Activated CD8-positive, alpha-beta T cell treated with anti-CD3 and anti-CD28 coated beads, Interleukin-2, amount 10 ng/mL, durations not matched to agents 7 days and 5 days (primary cell): ENCODE data around the gene ARID1B. TPM values are rescaled to one million over a fixed set of nuclear protein-coding genes. Genes with fewer than 3 reads are reported as not detected.

Experiments
- ATAC-seq: fragments of 150-1000 bp; cut with Tn5 transposase; one replicate; pipeline ENCODE4 v1.10.0; 2021; ENCODE audit warnings: moderate library complexity
- CTCF ChIA-PET: fragments of 350-600 bp; sonication (Branson Sonifier 250); formaldehyde crosslinking; loops from one replicate; lab custom pipeline; 2021; ENCODE audit warnings: antibody characterized with exemption; lab: Charles Lee
- POLR2A ChIA-PET: fragments of 350-600 bp; sonication (Branson Sonifier 250); formaldehyde crosslinking; loops from one replicate; lab custom pipeline; 2021; ENCODE audit warnings: antibody characterized with exemption; lab: Charles Lee
- DNase-seq: peaks from one replicate; pipeline ENCODE4 v3.0.0-alpha.2; 2020
- H3K27ac Mint-ChIP-seq: one replicate; pipeline ENCODE4 v1.8.0; 2021; ENCODE audit warnings: mild to moderate bottlenecking, mixed read lengths
- H3K27me3 Mint-ChIP-seq: one replicate; pipeline ENCODE4 v1.8.0; 2021; ENCODE audit warnings: low read depth, mixed read lengths
- H3K36me3 Mint-ChIP-seq: one replicate; pipeline ENCODE4 v1.8.0; 2021; ENCODE audit warnings: low read depth, mixed read lengths
- H3K4me1 Mint-ChIP-seq: one replicate; pipeline ENCODE4 v1.8.0; 2021; ENCODE audit warnings: low read depth, mixed read lengths
- H3K4me3 Mint-ChIP-seq: one replicate; pipeline ENCODE4 v1.8.0; 2021; ENCODE audit warnings: mild to moderate bottlenecking, mixed read lengths
- H3K9me3 Mint-ChIP-seq: one replicate; pipeline ENCODE4 v1.8.0; 2022; ENCODE audit warnings: mixed read lengths; ENCODE audit not compliant: insufficient read depth
- total RNA-seq, 2 experiments: library from RNA; stranded (reverse); gene quantifications; one replicate each; pipeline ENCODE4 v1.2.3, GENCODE V29; 2021

ARID1B gene
- total RNA-seq, 2 experiments from 2014 or later = 60.9 to 62.4 TPM

DNA sequence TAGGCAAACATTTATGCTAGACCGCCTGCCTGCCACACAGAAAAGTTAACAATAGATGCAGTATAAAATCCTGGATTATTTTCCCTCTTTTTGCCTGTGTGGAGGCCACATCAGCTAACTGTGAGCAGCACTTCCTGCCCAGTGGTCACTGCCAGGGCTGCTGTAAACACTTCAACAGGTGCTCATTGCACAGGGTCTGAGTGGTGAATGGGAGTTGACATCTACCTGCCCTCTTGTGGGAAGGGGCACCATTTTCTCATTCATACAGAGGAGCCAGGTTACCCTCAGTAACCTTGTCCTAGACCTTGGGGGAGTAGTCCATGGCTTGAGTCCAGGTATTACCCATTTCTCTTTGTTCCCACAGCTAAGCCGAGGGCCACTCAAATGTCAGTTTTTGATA is 310.8 kb downstream of the ARID1B start:
- Mint-ChIP-seq H3K4me3 (no peak overlapping the region), H3K27me3 (no peaks in the 10 kb centered on the region), H3K27ac (no peak overlapping the region), H3K9me3 (no peaks in the 10 kb centered on the region), H3K4me1 (peaks cover 11% of the 10 kb centered on the region), H3K36me3 (peaks cover 23% of the 10 kb centered on the region)
- no peak for DNase-seq
- CTCF ChIA-PET = no interaction called here
- POLR2A ChIA-PET = no interaction called here
- ATAC-seq = no peak

- no peak for DNase-seq
- ChIA-PET CTCF (no interaction called here), POLR2A (no interaction called here)
- no peak for ATAC-seq
- Mint-ChIP-seq H3K9me3 (no peaks in the 10 kb centered on the region), H3K27ac (no peak overlapping the region), H3K4me1 (peaks cover 13% of the 10 kb centered on the region), H3K36me3 (peaks cover 23% of the 10 kb centered on the region), H3K4me3 (no peak overlapping the region), H3K27me3 (no peaks in the 10 kb centered on the region)
Measured at GRCh38 chr6:157088841-157089240, 311.7 kb downstream of the ARID1B start.

- Mint-ChIP-seq H3K4me1 (peaks cover 16% of the 10 kb centered on the region), H3K27ac (no peak overlapping the region), H3K4me3 (no peak overlapping the region), H3K36me3 (peaks cover 23% of the 10 kb centered on the region), H3K9me3 (no peaks in the 10 kb centered on the region), H3K27me3 (no peaks in the 10 kb centered on the region)
- ChIA-PET POLR2A (no interaction called here), CTCF (interaction anchor here (1.4 kb wide), 1 partner anchor 19 kb away, joined by 3 read pairs; no protein-coding TSS in a partner anchor)
- no peak for ATAC-seq
- DNase-seq = no peak
Measured at GRCh38 chr6:157089258-157089657, 312.1 kb downstream of the ARID1B start.

- CTCF ChIA-PET = interaction anchor here (1.4 kb wide), 1 partner anchor 20 kb away, joined by 3 read pairs; no protein-coding TSS in a partner anchor
- Mint-ChIP-seq H3K27ac (no peak overlapping the region), H3K4me1 (peaks cover 16% of the 10 kb centered on the region), H3K27me3 (no peaks in the 10 kb centered on the region), H3K36me3 (peaks cover 23% of the 10 kb centered on the region), H3K4me3 (no peak overlapping the region), H3K9me3 (no peaks in the 10 kb centered on the region)
- ATAC-seq (no peak), DNase-seq (no peak)
- POLR2A ChIA-PET = interaction anchor here (1.0 kb wide), 1 partner anchor 10 kb away, joined by 3 read pairs; no protein-coding TSS in a partner anchor
Measured at GRCh38 chr6:157089851-157090250, 312.7 kb downstream of the ARID1B start.

GRCh38 chr6:157090736-157091135 is 313.6 kb downstream of the ARID1B start:
- no peaks in the 10 kb centered on the region for H3K27me3 Mint-ChIP-seq
- H3K9me3 Mint-ChIP-seq = no peaks in the 10 kb centered on the region
- H3K36me3 Mint-ChIP-seq = peaks cover 18% of the 10 kb centered on the region
- CTCF ChIA-PET = interaction anchor here (1.4 kb wide), 1 partner anchor 21 kb away, joined by 3 read pairs; no protein-coding TSS in a partner anchor
- no peak overlapping the region for H3K27ac Mint-ChIP-seq
- DNase-seq (no peak), ATAC-seq (no peak)
- POLR2A ChIA-PET = interaction anchor here (1.0 kb wide), 1 partner anchor 9 kb away, joined by 3 read pairs; no protein-coding TSS in a partner anchor
- peaks cover 16% of the 10 kb centered on the region for H3K4me1 Mint-ChIP-seq
- H3K4me3 Mint-ChIP-seq = no peak overlapping the region

GRCh38 chr6:157091243-157091642 is 314.1 kb downstream of the ARID1B start:
- ChIA-PET CTCF (interaction anchor here (0.6 kb wide), 1 partner anchor 51 kb away, joined by 3 read pairs; no protein-coding TSS in a partner anchor), POLR2A (no interaction called here)
- Mint-ChIP-seq H3K4me1 (peaks cover 16% of the 10 kb centered on the region), H3K4me3 (no peak overlapping the region), H3K27ac (no peak overlapping the region), H3K9me3 (no peaks in the 10 kb centered on the region), H3K36me3 (peaks cover 18% of the 10 kb centered on the region), H3K27me3 (no peaks in the 10 kb centered on the region)
- DNase-seq (no peak), ATAC-seq (no peak)

GRCh38 chr6:157091856-157092460 is 314.8 kb downstream of the ARID1B start:
- POLR2A ChIA-PET = interaction anchor here (1.0 kb wide), 1 partner anchor 11 kb away, joined by 3 read pairs; no protein-coding TSS in a partner anchor
- DNase-seq (no peak), ATAC-seq (no peak)
- no peaks in the 10 kb centered on the region for H3K27me3 Mint-ChIP-seq
- CTCF ChIA-PET = interaction anchor here (0.6 kb wide), 1 partner anchor 52 kb away, joined by 3 read pairs; no protein-coding TSS in a partner anchor
- no peak overlapping the region for H3K4me3 Mint-ChIP-seq
- peaks cover 12% of the 10 kb centered on the region for H3K4me1 Mint-ChIP-seq
- no peak overlapping the region for H3K27ac Mint-ChIP-seq
- H3K9me3 Mint-ChIP-seq = no peaks in the 10 kb centered on the region
- H3K36me3 Mint-ChIP-seq = peaks cover 13% of the 10 kb centered on the region

- H3K9me3 Mint-ChIP-seq = no peaks in the 10 kb centered on the region
- H3K27me3 Mint-ChIP-seq = no peaks in the 10 kb centered on the region
- CTCF ChIA-PET = no interaction called here
- ATAC-seq (no peak), DNase-seq (no peak)
- H3K27ac Mint-ChIP-seq = no peak overlapping the region
- no peak overlapping the region for H3K4me3 Mint-ChIP-seq
- POLR2A ChIA-PET = interaction anchor here (1.0 kb wide), 1 partner anchor 12 kb away, joined by 3 read pairs; no protein-coding TSS in a partner anchor
- peaks cover 9% of the 10 kb centered on the region for H3K4me1 Mint-ChIP-seq
- peaks cover 7% of the 10 kb centered on the region for H3K36me3 Mint-ChIP-seq
Measured at GRCh38 chr6:157092736-157093135, 315.6 kb downstream of the ARID1B start.

DNA sequence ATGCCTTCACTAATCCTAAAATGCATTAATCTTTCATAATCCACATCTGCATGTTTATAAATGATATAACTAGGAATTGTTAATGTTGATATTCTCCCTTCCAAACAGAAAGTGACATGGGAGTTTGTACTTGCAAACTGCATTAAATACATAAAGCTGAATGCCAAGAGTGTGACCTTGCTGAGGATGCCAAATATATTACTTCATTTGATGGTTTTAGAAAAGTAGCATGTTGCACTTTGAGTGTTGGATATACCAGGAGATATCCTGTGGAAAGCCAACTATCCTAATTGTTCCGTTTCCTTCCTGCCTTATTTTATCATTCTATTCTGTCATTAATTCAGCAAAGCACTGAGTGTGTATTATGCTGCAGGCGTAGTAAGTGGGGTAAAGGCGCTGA is 316.4 kb downstream of the ARID1B start:
- H3K9me3 Mint-ChIP-seq = no peaks in the 10 kb centered on the region
- no peak overlapping the region for H3K4me3 Mint-ChIP-seq
- ChIA-PET CTCF (no interaction called here), POLR2A (no interaction called here)
- H3K27ac Mint-ChIP-seq = no peak overlapping the region
- DNase-seq (no peak), ATAC-seq (no peak)
- peaks cover 4% of the 10 kb centered on the region for H3K36me3 Mint-ChIP-seq
- peaks cover 5% of the 10 kb centered on the region for H3K4me1 Mint-ChIP-seq
- H3K27me3 Mint-ChIP-seq = no peaks in the 10 kb centered on the region

DNA sequence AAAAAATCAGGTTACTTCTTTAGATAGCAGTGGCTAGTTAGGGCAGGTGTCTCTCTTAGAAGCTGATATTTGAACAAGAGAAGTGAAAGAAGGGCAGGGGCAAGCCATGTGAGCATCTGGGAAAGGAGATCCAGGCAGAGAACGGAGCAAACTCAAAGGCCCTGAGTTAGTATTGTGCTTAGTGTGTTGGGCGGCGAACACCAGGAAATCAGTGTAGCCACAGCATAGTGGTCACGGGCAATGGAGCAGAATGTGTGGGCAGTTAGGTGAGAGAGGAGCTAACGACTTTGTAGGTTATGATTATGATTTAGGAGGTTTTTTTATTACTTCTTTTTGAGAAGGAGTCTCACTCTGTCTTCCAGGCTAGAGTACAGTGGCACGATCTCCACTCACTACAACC is 316.9 kb downstream of the ARID1B start:
- no peaks in the 10 kb centered on the region for H3K27me3 Mint-ChIP-seq
- H3K27ac Mint-ChIP-seq = no peak overlapping the region
- ATAC-seq (no peak), DNase-seq (no peak)
- ChIA-PET CTCF (no interaction called here), POLR2A (no interaction called here)
- peaks cover 5% of the 10 kb centered on the region for H3K4me1 Mint-ChIP-seq
- peaks cover 4% of the 10 kb centered on the region for H3K36me3 Mint-ChIP-seq
- H3K9me3 Mint-ChIP-seq = no peaks in the 10 kb centered on the region
- no peak overlapping the region for H3K4me3 Mint-ChIP-seq

GRCh38 chr6:157095084-157095483 is 317.9 kb downstream of the ARID1B start:
- Mint-ChIP-seq H3K27ac (no peak overlapping the region), H3K9me3 (no peaks in the 10 kb centered on the region), H3K4me3 (no peak overlapping the region), H3K36me3 (peaks cover 4% of the 10 kb centered on the region), H3K27me3 (no peaks in the 10 kb centered on the region), H3K4me1 (peaks cover 13% of the 10 kb centered on the region)
- no peak for ATAC-seq
- ChIA-PET POLR2A (no interaction called here), CTCF (no interaction called here)
- DNase-seq = no peak

- CTCF ChIA-PET = no interaction called here
- H3K27ac Mint-ChIP-seq = no peak overlapping the region
Measured at GRCh38 chr6:157095569-157095968, 318.4 kb downstream of the ARID1B start.

More at GRCh38 chr6:157095569-157095968, 318.4 kb downstream of the ARID1B start:
- H3K9me3 Mint-ChIP-seq = no peaks in the 10 kb centered on the region
- no peaks in the 10 kb centered on the region for H3K27me3 Mint-ChIP-seq
- H3K36me3 Mint-ChIP-seq = peaks cover 5% of the 10 kb centered on the region
- POLR2A ChIA-PET = no interaction called here
- DNase-seq (no peak), ATAC-seq (no peak)
- H3K4me1 Mint-ChIP-seq = peaks cover 17% of the 10 kb centered on the region
- H3K4me3 Mint-ChIP-seq = no peak overlapping the region
